Fibroblast of lung (primary cell): ENCODE results near the gene SMIM17. TPM values are rescaled to one million over a fixed set of nuclear protein-coding genes. Genes with fewer than 3 reads are reported as not detected.

ENCODE experiments used
- DNase-seq, 2 donors: peaks; one replicate each; pipeline versions ENCODE4 v3.0.0 to v3.0.0-alpha.2; 2010; ENCODE audit warnings: low read depth in 2 of 2
- H2AFZ ChIP-seq: 2 replicates; pipeline ENCODE4 v1.5.1; 2012; ENCODE audit warnings: low read length, control low read depth, inconsistent platforms
- H3K27ac ChIP-seq: 2 replicates; pipeline ENCODE4 v1.5.1; 2011; ENCODE audit warnings: low read length, control low read depth; ENCODE audit not compliant: insufficient read depth
- H3K27me3 ChIP-seq: 2 replicates; pipeline ENCODE4 v1.5.1; 2011; ENCODE audit warnings: mild to moderate bottlenecking, low read length; ENCODE audit not compliant: control insufficient read depth, insufficient read depth
- H3K36me3 ChIP-seq: 2 replicates; pipeline ENCODE4 v1.5.1; 2011; ENCODE audit warnings: low read length; ENCODE audit not compliant: control insufficient read depth, insufficient read depth
- H3K4me1 ChIP-seq: 2 replicates; pipeline ENCODE4 v1.5.1; 2011; ENCODE audit warnings: low read length; ENCODE audit not compliant: control insufficient read depth, insufficient read depth; ENCODE audit errors: extremely low read depth
- H3K4me2 ChIP-seq: 2 replicates; pipeline ENCODE4 v1.5.1; 2011; ENCODE audit warnings: low read length, control low read depth; ENCODE audit not compliant: insufficient read depth; ENCODE audit errors: extremely low read depth
- H3K4me3 ChIP-seq, 4 experiments: fragments of 200-600 bp in 1 of 4; sonication (generic) in 1 of 4; replicated peaks in 1 of 4; 2 replicates each; pipeline ENCODE4 v1.5.1; 2011 to 2016; ENCODE audit warnings: low read length in 4 of 4, low read depth in 3 of 4, mild to moderate bottlenecking in 3 of 4, control low read depth in 2 of 4, inconsistent platforms in 1 of 4, mixed read lengths in 1 of 4; ENCODE audit not compliant: insufficient read depth in 1 of 4; ENCODE audit errors: control extremely low read depth in 1 of 4
- H3K79me2 ChIP-seq: 2 replicates; pipeline ENCODE4 v1.5.1; 2012; ENCODE audit warnings: mild to moderate bottlenecking, low read length, inconsistent platforms; ENCODE audit not compliant: control insufficient read depth, insufficient read depth
- H3K9ac ChIP-seq: 2 replicates; pipeline ENCODE4 v1.5.1; 2011; ENCODE audit warnings: mild to moderate bottlenecking, low read length, control low read depth; ENCODE audit not compliant: insufficient read depth
- H3K9me3 ChIP-seq: 2 replicates; pipeline ENCODE4 v1.5.1; 2012; ENCODE audit warnings: low read depth, low read length; ENCODE audit not compliant: control insufficient read depth, insufficient read depth
- H4K20me1 ChIP-seq: 2 replicates; pipeline ENCODE4 v1.5.1; 2011; ENCODE audit warnings: low read length; ENCODE audit not compliant: control insufficient read depth, insufficient read depth; ENCODE audit errors: extremely low read depth
- CTCF ChIP-seq, 2 donors: IDR thresholded peaks in 1 of 2; conservative IDR thresholded peaks in 1 of 2; 1 replicate in 1 of 2; 2 replicates in 1 of 2; pipeline ENCODE4 v1.5.1; 2011 to 2012; ENCODE audit warnings: low read length in 2 of 2, control low read depth in 1 of 2, inconsistent platforms in 1 of 2, low read depth in 1 of 2, mild to moderate bottlenecking in 1 of 2
- EZH2 ChIP-seq: IDR thresholded peaks from 2 replicates; pipeline ENCODE4 v1.5.1; 2012; ENCODE audit warnings: low read length, control low read depth, mild to moderate bottlenecking; ENCODE audit errors: missing control alignments
- polyA plus RNA-seq, 2 donors: library from polyadenylated mRNA; depleted of rRNA in 1 of 2; stranded (reverse) in 1 of 2; unstranded in 1 of 2; fragments of >200 nt; gene quantifications; 2 replicates each; pipeline ENCODE4 v1.2.1, GENCODE V29; 2011 to 2012; ENCODE audit warnings: missing spikeins in 1 of 2
- total RNA-seq: library from RNA; depleted of rRNA; stranded (reverse); fragments of >200 nt; gene quantifications from 2 replicates; pipeline ENCODE4 v1.2.1, GENCODE V29; 2014

Gene SMIM17
- total and polyA plus RNA-seq, 2 donors (not counting 1 experiment from before 2014, with no cell fraction given), result 0.33 to 0.43 TPM

- no peaks in the 10 kb centered on the region for H3K4me1 ChIP-seq
- H3K36me3 ChIP-seq, result no peaks in the 10 kb centered on the region
- no peaks in the 10 kb centered on the region for H3K79me2 ChIP-seq
- H3K27ac ChIP-seq, result no peak overlapping the region
- H3K9me3 ChIP-seq, result no peaks in the 10 kb centered on the region
- H3K4me2 ChIP-seq, result no peak overlapping the region
- no peaks in the 10 kb centered on the region for H4K20me1 ChIP-seq
- H3K27me3 ChIP-seq, result no peaks in the 10 kb centered on the region
- H2AFZ ChIP-seq, result no peak overlapping the region
- TF ChIP-seq CTCF (conservative IDR thresholded peaks at IDR 0.05 in 1 of 2, IDR thresholded peaks at IDR 0.05 in 1 of 2; ENCODE audit: low read depth in 1 of 2, low read length in 2 of 2), result no peak
- TF ChIP-seq EZH2, result no peak
- DNase-seq, result no peak
- H3K9ac ChIP-seq, result no peak overlapping the region
- no peak overlapping the region for H3K4me3 ChIP-seq
Observed at GRCh38 chr19:56681702-56682101, 38.7 kb downstream of the SMIM17 start.

- no peak for TF ChIP-seq CTCF (conservative IDR thresholded peaks at IDR 0.05 in 1 of 2, IDR thresholded peaks at IDR 0.05 in 1 of 2; ENCODE audit: low read depth in 1 of 2, low read length in 2 of 2)
- TF ChIP-seq EZH2, result no peak
- no peaks in the 10 kb centered on the region for H3K9me3 ChIP-seq
- no peak overlapping the region for H3K9ac ChIP-seq
- no peak overlapping the region for H3K27ac ChIP-seq
- no peaks in the 10 kb centered on the region for H3K79me2 ChIP-seq
- H3K4me2 ChIP-seq, result no peak overlapping the region
- no peaks in the 10 kb centered on the region for H4K20me1 ChIP-seq
- no peaks in the 10 kb centered on the region for H3K4me1 ChIP-seq
- H3K4me3 ChIP-seq, result no peak overlapping the region
- H2AFZ ChIP-seq, result no peak overlapping the region
- DNase-seq, result no peak
- no peaks in the 10 kb centered on the region for H3K27me3 ChIP-seq
- H3K36me3 ChIP-seq, result no peaks in the 10 kb centered on the region
Observed at GRCh38 chr19:56683116-56683515, 40.2 kb downstream of the SMIM17 start.

- Histone ChIP-seq H3K4me2 (no peak overlapping the region), H3K79me2 (no peaks in the 10 kb centered on the region), H4K20me1 (no peaks in the 10 kb centered on the region), H3K27me3 (no peaks in the 10 kb centered on the region), H3K36me3 (no peaks in the 10 kb centered on the region), H3K27ac (no peak overlapping the region), H3K9me3 (no peaks in the 10 kb centered on the region), H3K4me3 (no peak overlapping the region), H3K4me1 (no peaks in the 10 kb centered on the region), H3K9ac (no peak overlapping the region), H2AFZ (no peak overlapping the region)
- no peak for DNase-seq
- TF ChIP-seq EZH2, result no peak
- no peak for TF ChIP-seq CTCF (conservative IDR thresholded peaks at IDR 0.05 in 1 of 2, IDR thresholded peaks at IDR 0.05 in 1 of 2; ENCODE audit: low read depth in 1 of 2, low read length in 2 of 2)
Observed at GRCh38 chr19:56687031-56687430, 44.1 kb downstream of the SMIM17 start.
